ENCODE results near the gene ZSWIM6.

DNA sequence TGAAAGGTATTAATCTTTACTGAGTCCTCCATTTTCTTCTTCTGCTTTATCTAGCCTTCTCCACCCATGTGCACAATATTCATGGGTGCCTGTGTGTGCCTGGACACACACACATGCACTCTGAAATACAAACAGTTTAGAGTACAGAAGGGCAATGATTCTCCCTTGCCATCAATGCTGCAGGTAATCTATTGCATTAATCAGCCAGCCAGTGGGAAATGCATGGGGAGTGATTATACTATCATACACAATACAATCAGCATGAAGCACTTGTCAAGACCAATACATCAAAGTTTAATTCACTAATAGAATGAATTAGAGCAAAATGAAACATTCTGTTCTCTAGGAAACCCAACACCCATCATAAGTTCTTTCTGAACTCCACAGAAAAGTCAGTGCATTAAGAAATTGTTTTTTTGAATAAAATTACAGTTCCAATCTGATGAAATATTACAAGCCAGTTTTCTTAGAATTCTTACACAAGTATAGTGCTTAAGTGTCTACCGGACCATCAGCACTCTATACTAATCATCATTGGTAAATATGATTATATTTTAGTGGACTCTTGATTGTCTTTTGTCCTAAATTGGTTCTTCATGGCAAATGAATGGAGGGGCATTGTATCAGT, 172.2 kb downstream of the ZSWIM6 start:
- TF ChIP-seq, protein P1, sequence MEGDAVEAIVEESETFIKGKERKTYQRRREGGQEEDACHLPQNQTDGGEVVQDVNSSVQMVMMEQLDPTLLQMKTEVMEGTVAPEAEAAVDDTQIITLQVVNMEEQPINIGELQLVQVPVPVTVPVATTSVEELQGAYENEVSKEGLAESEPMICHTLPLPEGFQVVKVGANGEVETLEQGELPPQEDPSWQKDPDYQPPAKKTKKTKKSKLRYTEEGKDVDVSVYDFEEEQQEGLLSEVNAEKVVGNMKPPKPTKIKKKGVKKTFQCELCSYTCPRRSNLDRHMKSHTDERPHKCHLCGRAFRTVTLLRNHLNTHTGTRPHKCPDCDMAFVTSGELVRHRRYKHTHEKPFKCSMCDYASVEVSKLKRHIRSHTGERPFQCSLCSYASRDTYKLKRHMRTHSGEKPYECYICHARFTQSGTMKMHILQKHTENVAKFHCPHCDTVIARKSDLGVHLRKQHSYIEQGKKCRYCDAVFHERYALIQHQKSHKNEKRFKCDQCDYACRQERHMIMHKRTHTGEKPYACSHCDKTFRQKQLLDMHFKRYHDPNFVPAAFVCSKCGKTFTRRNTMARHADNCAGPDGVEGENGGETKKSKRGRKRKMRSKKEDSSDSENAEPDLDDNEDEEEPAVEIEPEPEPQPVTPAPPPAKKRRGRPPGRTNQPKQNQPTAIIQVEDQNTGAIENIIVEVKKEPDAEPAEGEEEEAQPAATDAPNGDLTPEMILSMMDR (IDR thresholded peaks at IDR 0.05), result no peak
- no peak for TF ChIP-seq ELF1 (IDR thresholded peaks at IDR 0.05)
- no peak for TF ChIP-seq POLR2AphosphoS5 (IDR thresholded peaks at IDR 0.05; ENCODE audit: low read depth, low read length)
- TF ChIP-seq EP300 (IDR thresholded peaks at IDR 0.05; ENCODE audit: borderline replicate concordance in 1 of 2, low read depth in 1 of 2, low read length in 1 of 2), result peak in 1 of 2 experiments; percentile 91; a peak in 2 of 4 replicates
- no peak for TF ChIP-seq TAF1 (IDR thresholded peaks at IDR 0.05; ENCODE audit: borderline replicate concordance, low read depth, low read length)
- no peak for TF ChIP-seq MEF2A (IDR thresholded peaks at IDR 0.05; ENCODE audit: borderline replicate concordance, low read depth)
- TF ChIP-seq NFIC (IDR thresholded peaks at IDR 0.05; ENCODE audit: borderline replicate concordance), result no peak
- TF ChIP-seq YY1 (IDR thresholded peaks at IDR 0.05; ENCODE audit: low read depth), result no peak
- peak; percentile 73 for TF ChIP-seq MXI1 (IDR thresholded peaks at IDR 0.05; ENCODE audit: low read depth, low read length)
- no peak for TF ChIP-seq EZH2phosphoT487 (IDR thresholded peaks at IDR 0.05; ENCODE audit: borderline replicate concordance, low read depth)
- peak; percentile 96 for TF ChIP-seq GATA2 (CRISPR knock-in tag; IDR thresholded peaks at IDR 0.05)

Data from SK-N-SH (cell line).